Measurements from ENCODE around the gene SRRM1.

GRCh38 chr1:24679725-24680124, 36.6 kb downstream of the SRRM1 start:
- TF ChIP-seq CBX5 (IDR thresholded peaks at IDR 0.05; ENCODE audit: low read depth, low read length) (no peak), SIN3A (conservative IDR thresholded peaks at IDR 0.05 in 1 of 2, IDR thresholded peaks at IDR 0.05 in 1 of 2; ENCODE audit: low read depth in 1 of 2, low read length in 2 of 2) (no peak), POLR2AphosphoS5 (IDR thresholded peaks at IDR 0.05; ENCODE audit: low read depth, low read length) (no peak), ZNF274 (IDR thresholded peaks at IDR 0.05; ENCODE audit: borderline replicate concordance, extremely low read depth, low read length) (no peak), RFX5 (IDR thresholded peaks at IDR 0.05; ENCODE audit: borderline replicate concordance, low read depth, low read length) (no peak)

Data from H1 (cell line).